Measurements from ENCODE around the gene XCR1. TPM values are rescaled to one million over a fixed set of nuclear protein-coding genes. Genes with fewer than 3 reads are reported as not detected.

Gene XCR1
- total and polyA plus RNA-seq, 9 of the 15 experiments (the other 6 are each of a cell fraction or from before 2014, with no cell fraction given): not detected

GRCh38 chr3:45976191-45977091, 50.8 kb downstream of the XCR1 start:
- TF ChIP-seq ZNF316 (IDR thresholded peaks at IDR 0.05) (peak; percentile 45; the same call in 1 of the 2 replicates), CBFA2T3 (IDR thresholded peaks at IDR 0.05) (peak; percentile 34; the same call in 1 of the 2 replicates), NCOA6 (IDR thresholded peaks at IDR 0.05) (no peak)
- Histone ChIP-seq H3K36me3 (ENCODE audit: control insufficient read depth, insufficient read depth, low read length) (peaks cover 93% of the 10 kb centered on the region), H3K9ac (ENCODE audit: insufficient read depth in 1 of 2, low read depth in 2 of 2, low read length in 2 of 2) (no peak overlapping the region), H3K4me3 (no peak overlapping the region), H3K79me2 (ENCODE audit: control insufficient read depth, insufficient read depth, low read length) (no peaks in the 10 kb centered on the region), H2AFZ (ENCODE audit: low read depth, low read length) (no peak overlapping the region), H3K27me3 (ENCODE audit: control insufficient read depth in 2 of 2, insufficient read depth in 2 of 2, low read length in 2 of 2) (no peaks in the 10 kb centered on the region), H3K9me1 (ENCODE audit: control insufficient read depth, insufficient read depth, low read length) (no peaks in the 10 kb centered on the region), H3K9me3 (replicated peaks; ENCODE audit: control insufficient read depth, insufficient read depth, low read depth, low read length) (no peaks in the 10 kb centered on the region), H3K4me1 (replicated peaks in 1 of 2; ENCODE audit: control insufficient read depth in 2 of 2, insufficient read depth in 2 of 2, low read length in 2 of 2) (peaks cover 0 to 7% of the 10 kb centered on the region in 2 experiments; a peak in 2 of 5 replicates), H4K20me1 (replicated peaks; ENCODE audit: control insufficient read depth, insufficient read depth, low read length) (no peaks in the 10 kb centered on the region), H3K27ac (ENCODE audit: extremely low read depth, low read depth, low read length) (no peak overlapping the region), H3K4me2 (ENCODE audit: insufficient read depth, low read length) (no peak overlapping the region)
- no peak for DNase-seq (ENCODE audit: extremely low read depth in 1 of 4, low spot score in 3 of 4)
- in situ Hi-C loops (cut with MboI) (no loop called here), intact Hi-C loops (cut with micrococcal nuclease) (no loop called here)
- no peak for FAIRE-seq
- WGBS (ENCODE audit: insufficient coverage, low coverage, missing lambda C conversion rate): 69% methylated on average over 6 of the region's 6 CpGs
- CTCF ChIA-PET (ENCODE audit: low intra/inter-chr PET ratio): no interaction called here
- ATAC-seq: no peak
- no TSS peak for BruUV-seq (replicated peaks)
- POLR2A ChIA-PET: interaction anchor here (0.6 to 1.2 kb wide), 7 partner anchors 8 to 104 kb away, joined by 3 to 7 read pairs (median 3); no protein-coding TSS in a partner anchor

GRCh38 chr3:45975686-45976085, 51.6 kb downstream of the XCR1 start:
- Histone ChIP-seq H4K20me1 (replicated peaks; ENCODE audit: control insufficient read depth, insufficient read depth, low read length) (no peaks in the 10 kb centered on the region), H3K9me3 (replicated peaks; ENCODE audit: control insufficient read depth, insufficient read depth, low read depth, low read length) (no peaks in the 10 kb centered on the region), H3K4me2 (ENCODE audit: insufficient read depth, low read length) (no peak overlapping the region), H3K36me3 (ENCODE audit: control insufficient read depth, insufficient read depth, low read length) (peaks cover 91% of the 10 kb centered on the region), H3K9ac (ENCODE audit: insufficient read depth in 1 of 2, low read depth in 2 of 2, low read length in 2 of 2) (no peak overlapping the region), H3K4me1 (replicated peaks in 1 of 2; ENCODE audit: control insufficient read depth in 2 of 2, insufficient read depth in 2 of 2, low read length in 2 of 2) (no peaks in the 10 kb centered on the region; a peak in 1 of 5 replicates), H2AFZ (ENCODE audit: low read depth, low read length) (no peak overlapping the region), H3K27me3 (ENCODE audit: control insufficient read depth in 2 of 2, insufficient read depth in 2 of 2, low read length in 2 of 2) (no peaks in the 10 kb centered on the region), H3K4me3 (no peak overlapping the region), H3K79me2 (ENCODE audit: control insufficient read depth, insufficient read depth, low read length) (no peaks in the 10 kb centered on the region), H3K27ac (ENCODE audit: extremely low read depth, low read depth, low read length) (no peak overlapping the region), H3K9me1 (ENCODE audit: control insufficient read depth, insufficient read depth, low read length) (no peaks in the 10 kb centered on the region)
- ChIA-PET POLR2A (interaction anchor here (0.8 to 1.2 kb wide), 4 partner anchors 9 to 43 kb away, joined by 3 to 7 read pairs (median 3); no protein-coding TSS in a partner anchor), CTCF (ENCODE audit: low intra/inter-chr PET ratio) (no interaction called here)
- FAIRE-seq: no peak
- no peak for DNase-seq (ENCODE audit: extremely low read depth in 1 of 4, low spot score in 3 of 4)
- no peak for ATAC-seq
- intact Hi-C loops (cut with micrococcal nuclease) (no loop called here), in situ Hi-C loops (cut with MboI) (no loop called here)
- 83% methylated on average over 5 of the region's 5 CpGs for WGBS (ENCODE audit: insufficient coverage, low coverage, missing lambda C conversion rate)
- BruUV-seq (replicated peaks): no TSS peak
- TF ChIP-seq ZBTB40 (IDR thresholded peaks at IDR 0.05): no peak
- TF ChIP-seq ZBTB40 (CRISPR knock-in tag; IDR thresholded peaks at IDR 0.05): no peak
- no peak for TF ChIP-seq MXI1 (IDR thresholded peaks at IDR 0.05; ENCODE audit: low read depth, low read length)

Measured in K562 (cell line).